Fibroblast of lung (primary cell): ENCODE data around the gene DNAAF2.

ENCODE experiments used
- EZH2 ChIP-seq: IDR thresholded peaks from 2 replicates; pipeline ENCODE4 v1.5.1; 2012; ENCODE audit warnings: low read length, control low read depth, mild to moderate bottlenecking; ENCODE audit errors: missing control alignments
- TF ChIP-seq, protein P1 (sequence below), 2 donors: IDR thresholded peaks in 1 of 2; conservative IDR thresholded peaks in 1 of 2; 1 replicate in 1 of 2; 2 replicates in 1 of 2; pipeline ENCODE4 v1.5.1; 2011 to 2012; ENCODE audit warnings: low read length in 2 of 2, control low read depth in 1 of 2, inconsistent platforms in 1 of 2, low read depth in 1 of 2, mild to moderate bottlenecking in 1 of 2

- TF ChIP-seq, protein P1, sequence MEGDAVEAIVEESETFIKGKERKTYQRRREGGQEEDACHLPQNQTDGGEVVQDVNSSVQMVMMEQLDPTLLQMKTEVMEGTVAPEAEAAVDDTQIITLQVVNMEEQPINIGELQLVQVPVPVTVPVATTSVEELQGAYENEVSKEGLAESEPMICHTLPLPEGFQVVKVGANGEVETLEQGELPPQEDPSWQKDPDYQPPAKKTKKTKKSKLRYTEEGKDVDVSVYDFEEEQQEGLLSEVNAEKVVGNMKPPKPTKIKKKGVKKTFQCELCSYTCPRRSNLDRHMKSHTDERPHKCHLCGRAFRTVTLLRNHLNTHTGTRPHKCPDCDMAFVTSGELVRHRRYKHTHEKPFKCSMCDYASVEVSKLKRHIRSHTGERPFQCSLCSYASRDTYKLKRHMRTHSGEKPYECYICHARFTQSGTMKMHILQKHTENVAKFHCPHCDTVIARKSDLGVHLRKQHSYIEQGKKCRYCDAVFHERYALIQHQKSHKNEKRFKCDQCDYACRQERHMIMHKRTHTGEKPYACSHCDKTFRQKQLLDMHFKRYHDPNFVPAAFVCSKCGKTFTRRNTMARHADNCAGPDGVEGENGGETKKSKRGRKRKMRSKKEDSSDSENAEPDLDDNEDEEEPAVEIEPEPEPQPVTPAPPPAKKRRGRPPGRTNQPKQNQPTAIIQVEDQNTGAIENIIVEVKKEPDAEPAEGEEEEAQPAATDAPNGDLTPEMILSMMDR (conservative IDR thresholded peaks at IDR 0.05 in 1 of 2, IDR thresholded peaks at IDR 0.05 in 1 of 2; ENCODE audit: low read depth in 1 of 2, low read length in 2 of 2): no peak
- TF ChIP-seq EZH2: no peak
Measured at GRCh38 chr14:49673586-49673985, 38.5 kb upstream of the DNAAF2 start.
